ENCODE measurements around the gene ZBTB46.

- no peak for TF ChIP-seq CTCF (IDR thresholded peaks at IDR 0.05; ENCODE audit: poor library complexity)
- no peak for TF ChIP-seq EZH2phosphoT487 (IDR thresholded peaks at IDR 0.05; ENCODE audit: low read depth, severe bottlenecking, unreplicated experiment)
Measured at GRCh38 chr20:63807654-63808053, 23.4 kb downstream of the ZBTB46 start.

All from hepatocyte (in vitro differentiated cells).